ENCODE data around the gene YAE1.

The YAE1 gene

DNA sequence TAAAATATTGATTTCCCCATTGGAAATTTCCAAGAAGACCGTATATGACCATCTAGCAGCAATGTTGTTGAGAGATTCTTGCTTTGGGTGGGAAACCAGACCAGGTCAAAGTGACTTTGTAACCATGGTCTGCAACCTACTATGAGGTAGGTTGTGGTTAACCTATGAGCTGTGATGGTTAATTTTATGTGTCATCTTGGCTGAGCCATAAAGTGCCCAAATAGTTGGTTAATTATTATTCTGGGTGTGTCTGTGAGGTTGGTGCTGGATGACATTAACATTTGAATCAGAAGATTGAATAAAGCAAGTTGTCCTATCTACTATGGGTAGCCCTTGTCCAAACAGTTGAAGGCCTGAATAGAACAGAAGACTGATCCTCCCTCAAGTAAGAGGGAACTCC lies 38.9 kb downstream of the YAE1 start:
- intact Hi-C loops (cut with DNase I) = no loop called here

DNA sequence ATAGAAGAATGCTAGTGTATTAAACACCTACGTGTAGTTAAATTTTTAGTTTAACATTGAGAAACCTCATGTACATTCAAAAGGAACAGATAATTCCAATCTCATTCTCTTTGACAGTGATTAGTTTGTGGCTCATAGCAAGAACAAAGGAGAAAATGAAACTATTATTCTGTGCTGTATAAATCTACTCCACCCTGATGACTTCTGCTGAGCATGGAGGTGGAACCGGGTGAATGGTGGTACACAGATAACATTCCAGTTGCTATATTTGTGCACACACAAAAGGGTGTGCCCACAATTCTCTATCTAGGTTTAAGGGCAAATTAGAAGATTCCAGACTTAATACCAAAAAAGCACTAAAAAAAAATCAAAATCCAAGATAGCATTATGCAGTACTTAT lies 40.1 kb downstream of the YAE1 start:
- DNase-seq = no peak
- intact Hi-C loops (cut with DNase I) = no loop called here

More for the DNA sequence above, 38.9 kb downstream of the YAE1 start:
- no peak for DNase-seq

DNA sequence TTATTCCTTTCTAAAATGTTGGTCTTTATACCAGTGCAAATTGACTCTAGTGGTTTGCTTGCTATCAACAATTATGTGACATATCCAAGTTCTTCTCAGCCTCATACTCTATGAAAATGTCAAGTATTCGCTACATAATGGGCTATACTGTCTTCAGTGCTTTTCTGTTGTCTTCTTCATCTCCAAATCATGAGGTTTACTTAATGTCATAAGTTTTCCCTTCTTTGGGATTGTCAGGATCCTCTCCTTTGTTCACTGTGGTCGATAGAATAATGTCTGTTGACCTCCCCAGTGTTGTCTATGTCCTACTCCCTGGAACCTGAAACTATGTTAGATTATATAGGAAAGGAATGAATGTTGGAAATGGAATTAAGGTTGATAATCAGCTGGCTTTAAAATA lies 40.7 kb downstream of the YAE1 start:
- intact Hi-C loops (cut with DNase I) = no loop called here
- no peak for DNase-seq

DNA sequence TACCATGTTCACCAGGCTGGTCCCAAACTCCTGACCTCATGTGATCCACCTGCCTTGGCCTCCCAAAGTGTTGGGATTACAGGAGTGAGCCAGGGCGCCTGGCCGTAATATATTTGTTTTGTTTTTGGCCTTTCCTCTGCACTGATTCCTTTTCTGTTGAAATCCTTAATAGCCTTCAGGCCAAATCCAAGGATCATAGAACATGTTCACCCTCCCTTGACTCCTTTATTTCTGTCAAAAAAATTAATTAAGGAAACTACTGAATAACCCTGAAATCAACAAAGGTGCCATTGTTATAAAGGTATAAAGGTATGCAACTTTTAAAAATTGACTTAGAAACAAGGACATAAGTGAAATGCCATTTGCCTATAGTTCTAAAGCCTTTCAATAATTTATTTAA lies 41.7 kb downstream of the YAE1 start:
- intact Hi-C loops (cut with DNase I) = no loop called here
- DNase-seq = no peak

DNA sequence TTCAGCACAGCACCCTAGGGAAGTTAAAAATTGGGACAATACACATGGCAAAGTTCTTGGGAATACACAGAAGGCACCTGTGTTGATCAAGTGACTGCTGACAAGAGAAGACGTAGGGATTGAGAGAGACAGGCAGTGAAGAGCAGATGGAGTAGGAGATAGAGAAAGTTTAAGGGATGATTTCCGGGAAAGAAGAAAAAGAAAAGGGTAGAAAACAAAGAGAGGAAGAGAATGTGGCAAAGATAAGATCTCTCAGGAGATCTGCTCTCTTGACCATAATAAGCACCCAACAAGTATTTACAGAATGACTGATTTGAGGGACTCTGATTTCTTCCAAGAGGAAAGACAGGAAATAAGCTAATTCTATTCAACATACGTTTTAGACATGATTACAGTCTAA lies 42.1 kb downstream of the YAE1 start:
- DNase-seq = no peak
- intact Hi-C loops (cut with DNase I) = no loop called here

DNA sequence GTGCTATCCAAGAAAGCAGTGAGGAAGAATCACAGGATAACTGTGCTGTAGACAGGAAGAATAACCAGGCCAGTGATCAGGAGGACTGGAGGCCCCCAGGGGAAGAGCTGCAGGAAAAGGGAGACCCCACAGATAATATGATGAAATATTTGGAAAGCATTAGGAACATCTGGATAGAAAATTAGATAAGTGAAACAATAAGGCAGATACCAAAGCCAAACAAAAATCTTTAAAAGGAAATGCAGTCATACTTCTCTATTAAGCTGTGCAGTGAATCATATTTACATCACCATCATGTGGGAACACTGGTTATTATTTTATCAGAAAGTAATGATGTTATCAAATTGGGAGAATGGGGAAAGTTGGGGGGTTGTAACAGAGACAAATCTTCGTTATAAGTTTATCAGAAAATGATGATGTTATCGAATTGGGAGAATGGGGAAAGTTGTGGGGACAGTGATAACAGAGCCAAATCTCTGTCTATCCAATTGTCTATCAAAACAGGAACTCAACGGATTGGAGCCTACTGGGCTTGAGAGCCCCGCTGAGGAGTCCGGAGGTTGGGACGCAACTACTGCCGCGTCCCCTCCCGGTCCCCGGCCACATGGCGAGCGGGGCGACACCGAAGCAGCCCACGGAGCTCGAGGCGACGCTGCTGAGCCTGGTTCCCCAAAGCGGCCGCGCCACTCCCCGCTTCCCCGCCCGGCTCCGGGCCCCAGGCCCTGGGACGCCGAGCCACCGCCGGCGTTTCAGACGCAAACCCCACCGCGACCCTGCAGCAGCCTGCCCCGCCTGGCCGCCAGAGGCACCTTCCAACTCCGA lies 43.1 kb downstream of the YAE1 start:
- intact Hi-C loops (cut with DNase I) = no loop called here
- peak in 1 of 10 donors; percentile 82 for DNase-seq

DNA sequence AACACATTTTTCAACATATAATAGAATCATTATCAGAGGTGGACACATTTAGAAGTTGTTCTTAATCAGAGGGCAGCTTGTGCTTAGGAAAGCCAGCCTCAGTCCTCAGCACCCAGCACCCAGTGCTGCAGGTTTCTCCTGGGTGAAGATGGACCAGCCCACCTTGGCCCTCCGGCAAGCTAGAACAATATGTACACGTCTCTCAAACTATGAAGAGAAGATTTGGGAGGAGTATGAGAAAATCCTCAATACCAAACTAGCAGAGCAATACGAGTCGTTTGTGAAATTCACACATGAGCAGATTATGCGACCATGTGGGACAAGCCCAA lies 43.7 kb downstream of the YAE1 start:
- intact Hi-C loops (cut with DNase I) = no loop called here
- DNase-seq = no peak

DNA sequence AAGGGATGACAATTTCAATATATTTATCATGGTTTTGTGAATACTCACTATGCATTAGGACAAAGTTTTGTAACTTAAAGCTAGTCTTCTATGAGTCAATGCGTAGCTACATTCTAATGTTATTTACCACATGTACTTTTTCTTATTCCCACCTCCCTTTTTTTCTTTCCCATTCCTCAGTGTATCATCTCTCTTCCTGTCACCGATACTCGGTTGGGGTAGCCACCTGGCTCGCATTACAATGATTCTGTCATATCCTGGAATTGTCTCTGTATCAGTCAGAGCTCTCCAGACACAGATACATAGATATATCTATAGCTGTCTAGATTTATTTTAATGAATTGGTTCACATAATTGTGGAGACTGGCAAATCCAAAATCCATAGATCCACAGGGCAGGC lies 47.4 kb downstream of the YAE1 start:
- intact Hi-C loops (cut with DNase I) = no loop called here
- DNase-seq = no peak

DNA sequence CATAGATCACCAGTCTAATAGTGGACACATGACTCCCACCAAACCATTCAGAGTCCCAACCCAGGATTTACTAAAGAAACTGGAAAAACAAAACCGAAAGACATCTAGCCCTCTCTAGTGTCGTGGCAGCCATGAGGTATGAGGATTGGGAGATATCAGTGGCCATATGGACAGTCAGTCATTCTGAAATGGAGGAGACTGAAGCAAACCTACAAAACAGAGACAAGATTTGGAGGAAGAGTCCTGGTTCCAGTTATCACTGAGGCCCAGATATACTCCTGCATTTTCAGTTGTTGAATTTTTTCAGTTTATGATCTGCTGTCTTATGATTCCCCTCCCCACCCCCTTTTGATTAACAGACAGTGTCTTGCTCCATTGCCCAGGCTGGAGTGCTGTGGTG lies 48.1 kb downstream of the YAE1 start:
- no peak for DNase-seq
- intact Hi-C loops (cut with DNase I) = no loop called here

DNA sequence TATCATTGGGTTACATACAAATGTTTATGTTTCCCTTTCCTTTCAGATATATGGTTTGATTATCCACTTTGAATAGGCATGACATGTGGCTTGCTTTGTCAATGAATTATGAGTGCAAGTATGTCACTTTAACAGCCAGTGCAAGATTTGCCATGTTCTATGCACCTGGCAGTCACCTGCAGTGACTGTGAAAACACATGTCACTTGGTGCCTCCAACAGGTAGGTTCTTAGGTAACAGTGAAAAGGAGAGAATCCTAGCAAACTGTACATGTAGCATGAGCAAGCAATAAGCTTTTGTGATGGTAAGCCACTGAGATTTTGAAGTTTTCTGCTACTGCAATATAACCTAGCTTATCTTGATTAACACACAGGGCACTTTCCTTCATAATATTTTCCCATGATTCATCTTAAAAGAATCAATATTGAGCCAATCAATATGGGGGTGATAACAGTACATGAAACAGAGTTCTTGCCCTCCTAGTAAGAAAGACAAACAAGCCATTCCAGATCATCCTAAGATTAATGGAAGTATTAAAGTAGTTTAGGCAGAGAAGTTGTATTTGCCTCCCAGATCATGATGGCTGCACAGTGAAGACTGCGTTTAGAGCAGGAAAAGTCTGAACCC lies 49.3 kb downstream of the YAE1 start:
- intact Hi-C loops (cut with DNase I) = no loop called here
- DNase-seq = no peak

DNA sequence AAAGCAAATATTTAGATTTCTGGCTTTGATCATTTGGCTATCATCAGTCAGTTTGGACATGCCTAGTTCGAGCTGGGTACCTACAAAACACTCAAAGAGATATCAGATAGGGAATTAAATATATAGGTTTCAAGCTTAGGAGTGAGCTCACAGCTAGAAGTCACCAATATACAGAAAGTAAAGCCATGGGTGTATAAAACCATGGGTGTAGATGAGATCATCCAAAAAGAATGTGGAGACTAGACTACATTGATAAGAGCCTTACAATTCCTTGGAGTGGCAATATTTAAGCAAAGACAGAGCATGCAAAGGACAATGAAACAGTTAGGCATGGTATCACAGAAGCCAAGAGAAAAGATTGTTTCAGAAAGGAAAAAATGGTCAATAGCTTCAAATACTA lies 49.9 kb downstream of the YAE1 start:
- no peak for DNase-seq
- intact Hi-C loops (cut with DNase I) = no loop called here

DNA sequence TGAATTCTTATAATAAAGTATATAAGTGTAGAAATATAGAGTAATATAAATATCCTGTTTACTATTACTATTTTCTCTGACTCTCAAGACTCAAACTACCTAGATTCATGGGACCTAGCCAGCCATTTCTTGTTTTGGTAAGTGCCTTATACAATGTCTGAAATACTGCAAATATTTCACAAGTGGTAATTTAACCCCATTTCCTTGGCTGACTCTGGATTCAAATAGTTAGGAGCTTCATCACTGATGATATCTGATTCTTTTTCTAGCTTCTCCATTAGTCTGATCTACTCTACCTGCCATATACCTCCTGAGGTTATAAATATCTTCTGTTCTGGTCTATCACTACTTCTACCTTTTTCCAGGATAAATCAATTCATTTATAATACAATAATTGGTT lies 50.8 kb downstream of the YAE1 start:
- intact Hi-C loops (cut with DNase I) = no loop called here
- DNase-seq = no peak

DNA sequence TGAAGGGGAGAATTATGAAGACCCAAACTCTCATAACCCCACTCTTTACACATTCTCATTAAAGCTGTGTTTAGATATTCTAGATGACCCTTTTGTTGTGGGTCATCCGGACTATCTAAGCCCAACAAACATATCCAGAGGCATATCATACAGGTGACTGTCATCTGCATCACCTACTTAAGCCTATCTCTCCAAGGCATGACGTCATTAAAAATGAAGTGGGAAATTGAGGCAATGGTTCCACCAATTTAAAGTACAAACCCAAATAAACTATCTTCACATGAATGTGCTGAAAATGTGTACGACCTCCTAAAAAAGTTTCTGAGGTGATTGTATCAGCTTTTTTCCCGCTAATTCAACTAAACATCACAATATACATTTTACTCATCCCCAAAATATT lies 52.7 kb downstream of the YAE1 start:
- intact Hi-C loops (cut with DNase I) = no loop called here
- no peak for DNase-seq

DNA sequence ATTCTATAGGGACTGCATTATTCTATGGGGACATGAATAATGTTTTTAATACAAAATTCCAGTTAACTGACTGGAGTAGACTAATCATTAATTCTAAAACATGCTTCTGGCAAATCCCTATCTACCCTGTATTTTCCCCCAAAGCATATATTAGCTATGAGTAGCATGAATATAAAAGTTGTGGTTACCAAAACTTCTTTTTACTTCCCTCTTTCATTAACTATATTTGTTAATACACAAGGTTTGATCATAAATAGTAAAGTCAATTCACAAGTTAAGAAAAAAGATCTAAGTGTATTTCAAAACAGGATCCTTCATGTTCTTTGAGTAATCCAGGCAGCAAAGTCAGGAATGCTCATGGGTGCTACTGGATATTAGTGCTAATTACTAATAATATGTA lies 54.3 kb downstream of the YAE1 start:
- intact Hi-C loops (cut with DNase I) = loop anchor here (5.0 kb wide), 1 partner anchor 33 kb away; no protein-coding TSS in a partner anchor
- no peak for DNase-seq

DNA sequence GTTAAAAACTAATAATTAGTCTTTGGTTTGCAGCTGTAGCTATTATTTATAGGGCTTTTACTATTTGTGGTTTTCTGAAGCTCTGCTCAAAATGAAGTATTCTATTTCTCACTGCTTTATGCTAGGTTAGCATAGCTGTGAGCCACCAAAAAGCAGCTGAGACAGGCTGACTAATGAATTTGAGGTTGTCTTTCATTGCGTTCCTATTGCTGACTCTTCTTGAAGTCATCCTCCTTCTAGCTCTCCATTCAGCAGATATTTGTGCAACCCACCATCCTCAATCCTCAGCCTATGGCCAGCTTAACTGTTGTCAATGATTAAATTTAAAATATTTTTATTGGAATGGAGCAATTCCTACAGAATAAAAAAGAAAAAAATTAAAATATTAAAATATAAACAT lies 55.1 kb downstream of the YAE1 start:
- no peak for DNase-seq
- intact Hi-C loops (cut with DNase I) = loop anchor here (5.0 kb wide), 1 partner anchor 34 kb away; no protein-coding TSS in a partner anchor

DNA sequence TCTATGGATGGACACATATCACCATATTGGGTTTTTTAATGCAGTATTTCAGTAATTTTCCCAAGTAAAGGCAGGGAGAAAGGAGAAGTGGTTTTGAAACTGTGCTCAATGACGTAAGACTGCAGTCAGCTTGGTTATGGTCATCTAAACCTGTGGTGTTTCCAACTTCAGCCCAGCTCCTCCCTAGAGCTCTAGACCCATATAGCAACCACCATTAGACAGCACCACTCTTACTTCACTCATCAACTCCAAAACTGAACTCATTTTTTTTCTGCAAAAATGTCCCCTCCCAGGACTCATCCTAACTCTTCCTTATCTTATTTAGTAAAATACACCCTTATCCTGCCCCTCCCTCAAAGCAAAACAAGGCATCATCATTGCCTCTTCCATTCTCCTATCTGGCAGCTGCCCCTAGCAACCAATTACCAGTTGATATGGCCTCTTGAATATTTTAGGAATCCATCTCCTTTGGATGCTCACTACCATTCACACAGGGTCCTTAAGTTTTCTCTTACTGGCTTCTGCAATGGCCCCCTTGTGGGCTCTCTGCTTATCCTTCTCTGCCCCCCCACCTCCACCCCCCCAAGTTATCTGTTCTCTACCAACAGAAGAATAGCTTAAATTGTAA lies 55.7 kb downstream of the YAE1 start:
- no peak for DNase-seq
- intact Hi-C loops (cut with DNase I) = loop anchor here (5.0 kb wide), 1 partner anchor 35 kb away; no protein-coding TSS in a partner anchor
